Activated T-cell treated with anti-CD3 and anti-CD28 coated beads for 1 hour (primary cell): ENCODE data around the gene RANBP3L.
"Not testable (repeated sequence)": the region's sequence is repeated elsewhere in the genome, so short reads cannot be mapped to it uniquely, and the experiment has no call there.

Experiments
- DNase-seq: peaks from one replicate; pipeline ENCODE4 v3.0.0-alpha.2; 2020; ENCODE audit warnings: low read depth

Gene RANBP3L, protein sequence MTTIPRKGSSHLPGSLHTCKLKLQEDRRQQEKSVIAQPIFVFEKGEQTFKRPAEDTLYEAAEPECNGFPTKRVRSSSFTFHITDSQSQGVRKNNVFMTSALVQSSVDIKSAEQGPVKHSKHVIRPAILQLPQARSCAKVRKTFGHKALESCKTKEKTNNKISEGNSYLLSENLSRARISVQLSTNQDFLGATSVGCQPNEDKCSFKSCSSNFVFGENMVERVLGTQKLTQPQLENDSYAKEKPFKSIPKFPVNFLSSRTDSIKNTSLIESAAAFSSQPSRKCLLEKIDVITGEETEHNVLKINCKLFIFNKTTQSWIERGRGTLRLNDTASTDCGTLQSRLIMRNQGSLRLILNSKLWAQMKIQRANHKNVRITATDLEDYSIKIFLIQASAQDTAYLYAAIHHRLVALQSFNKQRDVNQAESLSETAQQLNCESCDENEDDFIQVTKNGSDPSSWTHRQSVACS

DNA sequence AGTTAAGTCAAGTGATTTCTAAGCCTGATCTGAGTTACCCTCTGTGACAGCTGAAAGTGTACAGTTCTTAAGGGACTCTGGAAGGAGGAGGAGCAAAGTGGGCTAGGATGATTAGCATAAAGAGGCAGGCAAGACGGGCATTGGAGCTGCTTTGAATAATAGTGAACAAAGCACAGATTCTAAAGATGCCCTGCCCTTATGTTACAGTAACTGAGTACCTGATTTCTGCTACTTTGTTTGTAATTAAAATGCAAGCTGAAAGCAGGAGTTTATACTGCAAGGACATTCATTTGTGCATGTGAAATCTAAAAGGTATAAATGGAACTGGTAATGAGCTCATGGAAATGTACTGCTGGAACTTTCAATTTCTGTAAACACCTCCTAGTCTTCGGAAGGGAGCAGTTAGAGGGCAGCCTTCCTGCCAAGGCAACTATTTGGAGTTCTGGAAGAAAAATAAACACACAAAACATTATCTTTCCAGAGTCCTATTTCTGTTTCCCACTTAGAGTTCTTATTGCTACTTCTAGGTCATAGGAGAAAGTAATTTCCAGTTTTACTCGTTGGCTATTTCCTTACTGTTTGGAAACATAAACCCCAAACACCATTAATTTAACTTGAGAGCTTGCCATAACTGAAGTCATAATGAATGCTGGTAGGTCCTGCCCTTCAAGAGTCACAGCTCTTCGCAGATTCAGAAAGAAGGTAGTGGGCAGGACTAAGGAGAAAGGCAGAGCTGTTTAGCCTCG lies at the start of gene RANBP3L:
Gene RANBP3L, minus strand, starts transcription at position 45 of the 746 bp plus-strand sequence. CDS start 486 bp downstream, outside the sequence.
- no peak for DNase-seq

DNA sequence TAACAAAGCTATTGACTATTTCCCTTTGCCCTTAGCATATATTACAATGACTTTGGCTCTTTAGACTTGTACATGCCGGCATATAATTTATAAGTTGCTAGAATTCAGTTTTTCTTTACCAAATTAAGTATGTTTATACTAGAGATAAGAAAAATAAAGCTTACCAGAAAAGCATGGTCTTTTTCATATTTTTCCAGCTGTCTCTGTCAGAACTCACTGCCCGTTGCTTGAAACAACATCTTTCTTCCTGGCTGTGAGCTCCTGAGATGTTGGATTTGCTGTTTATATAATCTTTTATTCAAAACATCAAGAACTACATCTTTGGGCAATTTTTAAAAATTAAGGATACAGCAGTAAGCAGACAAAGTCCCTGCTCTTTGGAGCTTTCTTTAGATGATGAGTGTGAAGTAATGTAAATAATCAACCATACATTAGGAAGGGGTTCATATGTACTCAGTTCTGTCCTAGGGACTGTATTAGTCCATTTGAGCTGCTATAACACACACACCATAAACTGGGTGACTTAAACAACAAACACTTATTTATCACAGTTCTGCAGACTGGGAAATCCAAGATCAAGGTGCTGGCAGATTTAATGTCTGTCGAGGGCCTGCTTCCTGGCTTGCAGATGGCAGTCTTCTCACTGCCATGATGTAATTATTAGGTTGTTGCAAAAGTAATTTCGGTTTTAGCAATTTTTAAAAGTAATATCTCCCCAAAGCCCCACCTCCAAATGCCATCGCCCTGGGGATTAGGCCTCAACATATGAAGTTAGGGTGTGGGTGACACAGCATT lies 45.4 kb upstream of the RANBP3L start:
- DNase-seq: no peak

DNA sequence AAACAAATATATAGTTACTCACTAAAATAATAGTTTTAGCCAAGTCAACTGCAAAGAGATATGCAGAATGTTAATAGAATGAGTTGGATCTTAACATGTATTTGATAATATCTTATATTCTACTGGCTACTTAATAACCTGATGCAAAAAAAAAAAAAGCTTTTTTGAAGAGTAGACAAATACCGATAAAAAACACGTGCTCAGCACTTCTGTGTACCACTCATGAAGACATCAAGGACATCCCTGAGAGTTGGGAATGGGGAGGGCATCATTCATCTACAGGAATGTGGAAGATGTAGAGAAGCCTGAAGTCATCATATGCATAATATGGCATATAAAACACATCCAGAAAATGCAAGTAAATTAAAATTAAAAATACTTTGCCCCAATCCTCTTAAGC lies 43.2 kb upstream of the RANBP3L start:
- no peak for DNase-seq

DNA sequence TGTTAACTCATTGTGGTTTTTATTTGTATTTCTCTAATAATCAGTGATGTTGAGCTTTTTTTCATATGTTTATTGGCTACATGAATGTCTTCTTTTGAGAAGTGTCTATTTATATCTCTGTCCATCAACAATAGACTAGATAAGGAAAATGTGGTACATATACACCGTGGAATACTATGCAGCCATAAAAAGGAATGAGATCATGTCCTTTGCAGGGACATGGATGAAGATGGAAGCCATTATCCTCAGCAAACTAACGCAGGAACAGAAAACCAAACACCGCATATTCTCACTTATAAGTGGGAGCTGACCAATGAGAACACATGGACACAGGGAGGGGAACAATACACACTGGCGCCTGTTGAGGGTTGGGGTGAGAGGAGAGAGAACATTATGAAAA lies 40.0 kb upstream of the RANBP3L start:
- not testable (repeated sequence) for DNase-seq

DNA sequence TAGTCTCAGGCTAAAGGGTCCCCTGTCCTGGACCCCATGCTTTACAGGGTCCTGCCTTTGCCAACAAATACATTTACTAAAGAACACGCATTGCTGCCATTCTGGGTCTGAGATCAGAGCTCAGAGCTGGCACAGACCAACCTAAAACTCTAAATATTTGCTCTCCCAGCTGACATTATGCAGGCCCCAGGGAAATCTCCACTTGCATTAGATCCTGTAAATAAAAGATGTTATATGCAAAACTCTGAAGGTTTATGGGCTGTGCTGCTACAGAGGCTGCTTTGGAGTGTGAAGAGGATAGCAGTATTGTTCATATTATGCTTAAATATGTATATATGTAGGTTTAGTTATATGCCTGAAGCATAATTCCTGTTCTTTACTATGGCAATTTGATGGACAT lies 35.9 kb upstream of the RANBP3L start:
- no peak for DNase-seq

DNA sequence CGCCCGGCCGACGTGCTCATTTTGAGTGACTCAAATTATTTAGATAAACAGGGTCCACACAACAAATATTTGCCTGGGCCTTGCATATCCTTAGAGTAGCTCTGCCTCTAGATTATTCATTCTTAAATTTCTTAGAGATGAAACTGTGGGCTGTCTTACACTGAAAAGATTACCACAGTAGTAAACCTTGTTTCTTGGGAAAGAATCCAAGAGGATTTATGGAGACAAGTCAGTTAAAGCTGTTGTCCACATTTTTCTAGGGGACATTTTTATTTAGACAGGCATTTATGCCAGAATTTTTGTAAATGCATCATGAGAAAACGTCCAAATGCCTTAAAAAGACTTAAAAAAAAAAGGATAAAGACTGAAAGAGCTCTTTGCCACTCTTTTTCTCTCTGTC lies 32.6 kb upstream of the RANBP3L start:
- DNase-seq: no peak

DNA sequence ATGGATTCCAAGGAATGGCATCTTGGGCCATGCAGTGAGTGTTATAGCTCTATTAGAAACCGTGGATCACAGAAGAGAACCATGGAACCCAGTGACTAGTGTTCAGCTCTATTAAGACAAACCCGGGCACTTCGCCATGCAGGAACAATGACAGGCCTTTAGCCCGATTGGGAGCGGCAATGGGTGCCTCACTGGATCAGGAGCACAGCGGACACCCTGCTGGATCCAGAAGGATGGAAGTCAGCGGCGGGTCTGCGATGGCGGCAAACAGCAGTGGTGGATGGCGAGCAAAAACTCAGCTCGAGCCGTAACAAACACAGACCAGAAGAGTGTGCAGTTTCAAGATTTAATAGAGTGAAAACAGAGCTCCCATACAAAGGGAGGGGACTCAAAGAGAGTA lies 31.0 kb upstream of the RANBP3L start:
- DNase-seq: not testable (repeated sequence)

DNA sequence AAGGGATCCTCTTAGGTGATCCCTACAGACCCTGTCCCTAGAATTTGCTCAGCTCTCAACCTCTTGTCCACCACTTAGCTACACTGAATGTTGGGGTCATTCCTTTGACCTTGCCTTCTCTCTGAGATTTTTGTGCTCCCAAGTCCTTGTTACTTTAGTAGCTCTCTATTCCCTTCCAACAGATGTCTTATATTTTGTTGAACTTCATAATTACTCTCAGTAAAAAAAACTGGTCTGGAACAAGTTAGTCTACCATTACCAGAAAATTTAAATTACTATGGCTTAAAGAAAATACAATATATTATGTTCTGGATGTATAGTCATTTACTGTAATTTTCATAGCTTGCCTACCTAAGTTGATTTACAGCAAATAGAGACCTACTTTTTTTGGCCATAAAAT lies 23.5 kb upstream of the RANBP3L start:
- DNase-seq: no peak

DNA sequence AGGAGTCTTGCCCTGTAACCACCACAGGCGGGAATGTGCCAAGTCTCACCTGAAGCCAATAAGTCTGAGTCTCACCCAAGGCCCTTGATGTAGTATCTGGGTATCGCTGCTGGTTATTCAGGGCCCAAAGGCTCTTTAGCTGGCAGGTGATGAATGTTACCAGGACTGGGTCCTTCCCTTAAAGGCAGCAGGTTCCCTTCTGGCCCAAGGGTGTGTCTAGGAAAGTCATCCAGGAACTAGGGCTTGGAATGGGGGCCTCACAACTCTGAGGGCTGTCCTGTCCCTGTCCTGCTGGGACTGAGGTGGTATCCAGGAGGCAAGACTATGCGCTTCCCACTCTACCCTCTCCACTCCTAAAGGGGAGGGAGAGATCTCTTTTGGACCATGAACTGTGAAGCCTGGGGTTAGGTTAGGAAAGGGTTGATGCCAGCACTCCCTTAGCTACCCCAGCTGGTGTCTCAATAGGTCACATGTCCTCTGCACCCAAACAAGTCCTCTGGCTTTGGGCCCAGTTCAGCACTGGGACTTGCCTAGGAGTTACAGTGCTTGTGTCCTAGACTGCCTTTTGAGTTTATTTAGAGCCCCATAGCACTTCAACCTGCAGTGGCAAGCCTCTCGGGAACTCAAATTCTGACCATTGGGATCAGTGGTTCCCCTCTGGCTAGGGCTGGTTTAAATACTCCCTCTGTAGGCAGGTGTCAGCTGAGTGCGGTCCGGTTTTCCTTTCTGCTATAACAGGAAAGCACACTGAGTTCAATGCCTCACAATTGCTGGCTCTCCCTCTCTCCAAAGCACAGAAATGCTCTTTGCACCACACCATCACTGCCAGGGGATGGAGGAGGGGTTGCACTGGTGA lies 22.5 kb upstream of the RANBP3L start:
- no peak for DNase-seq

DNA sequence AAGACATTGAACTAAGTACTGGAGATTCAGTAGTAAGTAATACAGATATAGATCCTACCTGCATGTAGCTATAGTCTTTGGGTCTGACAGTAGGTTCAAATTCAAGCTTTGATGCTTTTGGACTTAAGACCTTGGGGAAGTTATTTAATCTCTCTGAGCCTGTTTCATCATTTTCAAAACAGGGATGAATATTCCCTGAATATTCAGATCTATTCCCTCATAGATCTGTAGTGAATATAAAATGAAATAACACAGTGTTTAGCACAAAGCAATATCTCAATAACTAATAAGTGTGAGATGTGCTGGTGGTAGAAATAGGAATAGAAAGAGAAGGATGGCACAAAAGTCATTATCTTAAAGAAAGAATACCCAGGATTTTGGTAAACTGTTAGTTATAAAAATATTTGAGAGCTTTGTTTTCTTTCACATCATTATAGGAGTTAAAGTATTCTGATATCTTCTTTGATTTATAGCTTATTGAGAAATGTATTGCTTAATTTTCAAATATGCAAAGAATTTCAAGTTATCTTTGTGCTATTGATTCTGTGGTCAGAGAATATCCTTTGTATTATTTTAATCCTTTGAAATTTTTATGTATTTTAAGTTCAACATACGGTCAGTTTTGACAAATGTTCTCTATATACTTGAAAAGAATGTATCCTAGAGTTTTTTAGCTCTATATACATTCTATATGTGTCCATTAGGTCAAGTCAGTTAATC lies 11.4 kb upstream of the RANBP3L start:
- no peak for DNase-seq

DNA sequence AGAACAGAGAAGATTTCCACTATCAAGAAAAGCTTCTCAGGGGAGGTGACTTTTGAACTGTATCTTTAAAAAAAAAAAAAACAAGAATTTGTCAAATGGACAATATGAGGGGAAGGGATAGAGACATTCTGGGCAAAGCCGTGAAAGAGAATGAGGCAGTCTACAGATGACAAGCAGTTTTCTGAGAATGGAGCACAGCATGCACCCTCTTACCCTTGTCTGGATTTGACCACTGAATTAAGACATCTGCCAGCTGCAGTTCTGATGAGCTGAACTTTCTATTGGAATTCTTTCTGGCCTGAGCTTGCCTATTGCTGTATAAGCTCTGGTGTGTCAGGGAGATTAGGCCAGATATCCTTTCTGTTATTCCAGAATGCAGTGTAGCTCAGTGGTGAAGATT lies 10.3 kb upstream of the RANBP3L start:
- no peak for DNase-seq

DNA sequence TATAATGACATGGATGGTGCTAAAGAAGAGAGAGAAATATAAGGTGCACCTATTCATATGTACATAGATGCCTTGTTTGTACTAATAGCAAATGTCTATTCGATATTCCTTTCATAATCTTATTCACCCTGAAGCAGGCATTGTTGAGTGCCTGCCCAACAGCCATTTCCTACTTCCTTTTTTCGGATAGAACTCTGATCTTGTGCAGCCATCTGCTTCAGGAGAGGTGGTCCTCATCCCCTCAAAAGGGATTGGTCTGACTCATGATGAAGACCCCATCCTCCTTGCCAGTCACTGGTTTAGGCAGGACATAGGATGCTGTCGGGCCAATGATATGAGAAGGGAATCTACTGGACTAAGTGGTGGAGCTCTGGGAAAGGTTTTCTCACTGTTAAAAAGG lies 8.4 kb upstream of the RANBP3L start:
- DNase-seq: no peak

DNA sequence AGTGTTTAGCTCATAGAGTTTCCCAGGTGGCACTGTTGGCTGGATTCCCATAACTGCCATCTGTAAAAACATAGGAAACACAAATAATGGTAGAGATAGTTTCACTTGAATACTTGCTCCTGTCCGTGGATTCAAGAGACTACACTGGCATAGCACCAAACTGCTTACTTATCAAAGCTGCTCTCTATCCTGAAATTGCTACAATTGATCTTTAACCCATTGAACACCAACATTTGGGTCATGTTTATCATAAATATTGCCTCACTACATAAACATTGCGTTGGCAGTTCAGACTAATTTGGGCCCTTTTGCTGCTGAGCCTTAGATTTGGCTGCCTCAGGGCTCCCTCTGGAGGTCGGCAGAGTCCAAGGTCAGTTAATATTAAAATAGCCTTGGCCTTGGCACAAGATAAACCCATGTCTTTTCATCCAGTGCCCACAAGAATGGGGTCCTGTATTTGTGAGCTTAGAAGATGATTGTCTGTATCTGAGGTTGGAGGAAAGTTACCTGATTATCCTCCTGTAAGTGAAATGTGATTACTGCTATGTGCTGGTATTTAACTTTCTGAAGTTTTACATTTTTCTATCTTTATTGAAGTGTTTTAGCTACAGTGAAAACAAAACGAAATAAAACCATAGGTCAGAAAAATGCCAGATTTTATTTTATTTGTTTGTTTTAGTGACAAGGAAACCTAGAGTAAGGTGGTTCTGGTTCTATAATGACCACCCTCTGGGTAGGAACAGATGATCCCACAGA lies 4.0 kb upstream of the RANBP3L start:
- no peak for DNase-seq

DNA sequence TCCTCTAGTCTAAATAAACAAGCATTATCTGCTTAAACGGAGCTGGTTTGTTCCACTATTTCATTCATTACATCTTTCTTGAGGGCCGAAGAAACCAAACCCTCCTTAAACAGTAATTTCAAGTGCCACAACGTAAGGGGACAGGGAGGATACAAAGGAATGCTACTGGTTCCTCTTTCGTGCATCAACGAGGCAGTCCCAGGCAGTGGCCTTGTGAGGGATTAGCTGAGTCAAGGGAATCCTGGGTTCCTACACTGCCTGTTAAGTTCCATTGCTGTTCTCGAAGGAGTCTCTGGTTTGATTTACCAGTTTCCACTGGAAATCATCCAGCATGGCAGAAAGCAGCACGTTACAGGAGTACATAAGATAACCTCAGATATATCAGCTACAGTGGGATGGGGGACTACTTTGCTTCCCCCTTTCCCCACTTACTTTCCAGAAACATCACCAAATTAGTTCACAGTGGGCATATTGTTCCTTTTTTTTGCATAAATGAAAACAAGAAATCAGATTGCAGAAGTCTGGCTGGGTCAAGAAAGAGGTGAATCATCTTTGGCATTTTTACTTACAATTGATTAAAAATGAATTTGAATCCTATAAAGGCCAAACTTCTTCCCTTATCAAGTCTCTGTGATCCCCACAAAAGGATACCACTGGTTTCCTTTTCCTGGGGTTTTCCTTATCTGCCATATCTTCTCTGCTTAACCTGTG lies 2.5 kb upstream of the RANBP3L start:
- DNase-seq: no peak

DNA sequence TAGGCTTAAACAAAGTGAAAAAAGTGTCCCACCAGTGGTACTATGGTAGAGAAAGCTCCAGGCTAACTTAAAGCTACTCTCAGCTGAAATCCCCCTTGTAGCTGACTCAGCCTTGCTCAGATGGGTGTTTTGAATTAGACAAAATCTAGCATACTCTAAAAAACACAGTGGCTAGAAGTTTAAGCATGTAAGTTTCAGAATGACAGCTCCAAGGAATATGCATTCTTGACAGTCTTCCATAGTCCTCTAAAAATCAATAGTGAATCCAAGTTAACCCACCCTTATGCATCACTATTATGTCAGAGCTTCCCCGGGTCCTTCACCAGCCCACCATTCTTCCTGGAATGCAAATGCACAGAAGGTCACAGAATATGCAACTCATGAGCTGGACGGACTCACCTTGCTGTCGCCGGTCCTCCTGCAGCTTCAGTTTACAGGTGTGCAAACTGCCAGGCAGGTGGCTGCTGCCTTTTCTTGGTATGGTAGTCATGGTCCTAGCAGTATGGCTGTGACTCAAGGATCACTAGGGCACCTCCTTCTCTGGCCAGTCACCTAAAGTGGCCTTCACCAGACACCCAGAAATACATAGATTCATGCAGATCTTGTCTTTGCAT lies 668 bp downstream of the RANBP3L start:
- DNase-seq: no peak

DNA sequence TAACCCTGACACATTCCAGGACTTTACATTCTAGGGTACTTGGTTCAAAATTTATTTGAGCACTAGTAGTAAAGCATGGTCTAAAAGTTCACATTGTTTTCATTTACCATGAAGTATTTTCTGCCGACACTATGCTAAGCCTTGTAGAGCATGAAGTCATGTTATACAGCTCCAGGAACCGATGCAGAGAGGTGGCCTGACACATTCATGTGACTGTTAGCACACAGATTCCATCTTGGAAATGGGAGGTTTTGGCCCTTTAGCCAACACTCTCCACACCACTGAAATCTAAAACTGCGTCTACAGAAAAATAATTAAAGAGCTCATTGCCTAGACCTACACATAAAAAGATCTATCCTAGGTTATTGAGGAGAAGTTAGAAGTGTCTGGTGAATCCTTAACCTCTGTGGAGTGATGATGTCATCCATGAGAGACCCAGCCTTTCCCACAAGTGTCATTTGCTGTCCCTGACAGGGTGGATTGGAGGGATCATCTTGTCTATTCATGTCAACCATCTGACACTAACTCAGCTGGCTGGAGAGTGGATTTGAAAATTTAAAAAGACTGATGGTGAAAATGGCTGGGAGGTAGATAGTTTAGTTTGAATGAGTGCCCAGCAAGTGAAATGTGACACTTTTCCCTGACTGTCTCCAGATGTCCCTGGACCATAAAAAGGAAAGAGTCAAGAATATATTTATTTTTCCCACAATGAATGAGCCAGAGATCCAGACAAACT lies 1.3 kb downstream of the RANBP3L start:
- no peak for DNase-seq

DNA sequence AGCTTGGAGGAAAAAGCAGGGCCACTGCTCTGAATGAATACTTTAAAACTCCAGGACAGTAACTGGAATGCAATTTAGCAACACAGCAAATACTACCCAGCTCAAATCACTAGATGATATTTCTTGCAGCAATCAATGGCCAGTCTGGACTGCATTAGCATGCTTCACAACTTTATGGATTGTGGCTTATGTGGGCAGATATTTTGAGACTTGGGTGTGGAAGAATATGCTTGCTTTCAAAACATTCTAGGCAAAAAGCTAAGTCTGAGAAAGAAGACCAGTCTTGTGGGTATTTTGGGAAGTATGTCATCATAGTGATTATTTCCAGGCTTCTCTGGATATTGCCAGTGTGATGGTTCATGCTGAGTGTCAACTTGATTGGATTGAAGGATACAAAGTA lies 3.1 kb downstream of the RANBP3L start:
- no peak for DNase-seq

DNA sequence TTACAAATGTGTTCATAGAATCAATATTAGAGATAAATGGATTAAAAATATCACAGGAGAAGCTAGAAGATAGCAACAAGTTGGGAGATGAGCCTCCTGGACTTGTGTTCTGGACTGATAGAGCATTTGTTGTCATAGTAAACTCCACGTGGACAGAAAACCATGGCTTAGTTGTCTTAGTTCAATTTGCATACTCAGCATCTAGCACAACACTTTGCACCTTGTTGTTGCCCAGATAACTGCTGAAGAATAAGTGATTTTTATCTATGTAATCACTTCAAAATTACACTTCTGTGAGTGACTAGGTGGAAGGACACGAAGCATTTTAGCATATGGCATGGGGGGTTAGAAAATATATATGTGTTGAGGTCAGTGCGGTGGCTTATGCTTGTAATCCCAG lies 4.0 kb downstream of the RANBP3L start:
- no peak for DNase-seq
